Immature natural killer cell (primary cell): ENCODE data around the gene AKR1D1. TPM values are rescaled to one million over a fixed set of nuclear protein-coding genes. Genes with fewer than 3 reads are reported as not detected.
"Not testable (repeated sequence)": the region's sequence is repeated elsewhere in the genome, so short reads cannot be mapped to it uniquely, and the experiment has no call there.

Experiments used
- DNase-seq, 3 donors: peaks; one replicate each; pipeline ENCODE4 v3.0.0; 2022; ENCODE audit warnings: mixed read lengths in 1 of 3
- H3K27ac Mint-ChIP-seq, 6 donors: one replicate each; pipeline ENCODE4 v1.8.0; 2020; ENCODE audit warnings: mixed read lengths in 6 of 6, mild to moderate bottlenecking in 5 of 6, inconsistent platforms in 4 of 6, moderate library complexity in 3 of 6
- H3K27me3 Mint-ChIP-seq, 3 donors: one replicate each; pipeline ENCODE4 v1.8.0; 2020 to 2021; ENCODE audit warnings: low read depth in 3 of 3, mild to moderate bottlenecking in 3 of 3, mixed read lengths in 3 of 3, moderate library complexity in 3 of 3, inconsistent platforms in 1 of 3
- H3K36me3 Mint-ChIP-seq, 3 donors: one replicate each; pipeline ENCODE4 v1.8.0; 2020; ENCODE audit warnings: mixed read lengths in 3 of 3, inconsistent platforms in 2 of 3, mild to moderate bottlenecking in 2 of 3
- H3K4me1 Mint-ChIP-seq, 2 donors: one replicate each; pipeline ENCODE4 v1.8.0; 2020; ENCODE audit warnings: inconsistent platforms in 2 of 2, mild to moderate bottlenecking in 2 of 2, mixed read lengths in 2 of 2, moderate library complexity in 1 of 2
- H3K4me3 Mint-ChIP-seq, 5 donors: one replicate each; pipeline ENCODE4 v1.8.0; 2020; ENCODE audit warnings: mild to moderate bottlenecking in 5 of 5, mixed read lengths in 5 of 5, inconsistent platforms in 3 of 5, moderate library complexity in 3 of 5
- H3K9me3 Mint-ChIP-seq, 6 donors: one replicate each; pipeline ENCODE4 v1.8.0; 2020; ENCODE audit warnings: mild to moderate bottlenecking in 6 of 6, mixed read lengths in 6 of 6, inconsistent platforms in 4 of 6, moderate library complexity in 3 of 6
- polyA plus RNA-seq, 3 donors: library from polyadenylated mRNA; unstranded; fragments of 300-500 nt; fragmentation: Illumina TruSeq; gene quantifications; one replicate each; pipeline ENCODE4 v1.2.3, GENCODE V29; 2021

Gene AKR1D1
- not detected for polyA plus RNA-seq

GRCh38 chr7:138076196-138076595 is at the start of gene AKR1D1:
Gene AKR1D1, plus strand, starts transcription at chr7:138076459. Its CDS starts 60 bp downstream, at chr7:138076519.
- Mint-ChIP-seq H3K36me3 (no peaks in the 10 kb centered on the region), H3K4me1 (no peaks in the 10 kb centered on the region), H3K9me3 (peaks cover 0 to 2% (median under 1%) of the 10 kb centered on the region in 6 donors), H3K4me3 (no peak within 1 kb of the TSS), H3K27me3 (peaks cover 0 to 1% (median 0%) of the 10 kb centered on the region in 3 donors), H3K27ac (no peak within 1 kb of the TSS)
- DNase-seq, result no peak

GRCh38 chr7:138027100-138027499 is 49.2 kb upstream of the AKR1D1 start:
- no peak overlapping the region for H3K4me3 Mint-ChIP-seq
- peaks cover 0 to 9% of the 10 kb centered on the region in 2 donors for H3K4me1 Mint-ChIP-seq
- no peak overlapping the region for H3K27ac Mint-ChIP-seq
- peaks cover 0 to 6% (median 5%) of the 10 kb centered on the region in 3 donors for H3K27me3 Mint-ChIP-seq
- peaks cover 0 to 4% (median 0%) of the 10 kb centered on the region in 3 donors for H3K36me3 Mint-ChIP-seq
- H3K9me3 Mint-ChIP-seq, result no peaks in the 10 kb centered on the region
- no peak for DNase-seq

GRCh38 chr7:138029126-138029525 is 47.1 kb upstream of the AKR1D1 start:
- no peaks in the 10 kb centered on the region for H3K9me3 Mint-ChIP-seq
- H3K4me3 Mint-ChIP-seq, result no peak overlapping the region
- H3K27me3 Mint-ChIP-seq, result peaks cover 0 to 6% (median 5%) of the 10 kb centered on the region in 3 donors
- no peak overlapping the region for H3K27ac Mint-ChIP-seq
- no peak for DNase-seq
- H3K36me3 Mint-ChIP-seq, result peaks cover 0 to 4% (median 0%) of the 10 kb centered on the region in 3 donors
- H3K4me1 Mint-ChIP-seq, result peaks cover 0 to 2% of the 10 kb centered on the region in 2 donors

DNA sequence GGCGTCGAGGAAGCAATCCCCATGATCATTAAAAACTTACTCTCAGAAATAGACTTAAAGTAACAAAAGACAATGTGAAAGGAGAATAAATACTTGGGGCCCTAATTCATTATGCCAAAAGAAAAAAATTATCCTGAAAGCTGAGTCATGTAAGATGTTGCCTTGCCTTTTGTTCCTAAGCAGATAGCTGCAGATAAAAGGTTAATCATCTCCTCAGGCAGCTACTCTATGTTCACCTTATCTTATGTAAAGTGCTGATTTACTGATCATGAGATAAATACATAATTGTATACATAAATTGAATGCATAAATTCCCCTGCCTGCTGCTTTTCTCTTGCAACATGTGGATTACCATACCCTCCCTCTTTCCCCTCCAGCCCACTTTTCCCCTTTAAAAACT is 46.3 kb upstream of the AKR1D1 start:
- DNase-seq, result no peak
- H3K36me3 Mint-ChIP-seq, result peaks cover 0 to 4% (median 0%) of the 10 kb centered on the region in 3 donors
- peaks cover 0 to 6% (median 5%) of the 10 kb centered on the region in 3 donors for H3K27me3 Mint-ChIP-seq
- no peaks in the 10 kb centered on the region for H3K4me1 Mint-ChIP-seq
- H3K27ac Mint-ChIP-seq, result no peak overlapping the region
- peaks cover 0 to 2% (median 0%) of the 10 kb centered on the region in 6 donors for H3K9me3 Mint-ChIP-seq
- H3K4me3 Mint-ChIP-seq, result no peak overlapping the region

GRCh38 chr7:138030679-138031351 is 45.4 kb upstream of the AKR1D1 start:
- no peak for DNase-seq
- Mint-ChIP-seq H3K4me3 (no peak overlapping the region), H3K9me3 (peaks cover 0 to 3% (median 0%) of the 10 kb centered on the region in 6 donors), H3K36me3 (peaks cover 0 to 4% (median 0%) of the 10 kb centered on the region in 3 donors), H3K4me1 (no peaks in the 10 kb centered on the region), H3K27me3 (peaks cover 0 to 6% (median 5%) of the 10 kb centered on the region in 3 donors), H3K27ac (no peak overlapping the region)

- Mint-ChIP-seq H3K36me3 (no peaks in the 10 kb centered on the region), H3K27ac (no peak overlapping the region), H3K4me3 (no peak overlapping the region), H3K27me3 (peaks cover 2 to 10% (median 2%) of the 10 kb centered on the region in 3 donors), H3K4me1 (no peaks in the 10 kb centered on the region), H3K9me3 (peaks cover 0 to 5% (median under 1%) of the 10 kb centered on the region in 6 donors)
- DNase-seq, result no peak
Measured at GRCh38 chr7:138032186-138032585, 44.1 kb upstream of the AKR1D1 start.

DNA sequence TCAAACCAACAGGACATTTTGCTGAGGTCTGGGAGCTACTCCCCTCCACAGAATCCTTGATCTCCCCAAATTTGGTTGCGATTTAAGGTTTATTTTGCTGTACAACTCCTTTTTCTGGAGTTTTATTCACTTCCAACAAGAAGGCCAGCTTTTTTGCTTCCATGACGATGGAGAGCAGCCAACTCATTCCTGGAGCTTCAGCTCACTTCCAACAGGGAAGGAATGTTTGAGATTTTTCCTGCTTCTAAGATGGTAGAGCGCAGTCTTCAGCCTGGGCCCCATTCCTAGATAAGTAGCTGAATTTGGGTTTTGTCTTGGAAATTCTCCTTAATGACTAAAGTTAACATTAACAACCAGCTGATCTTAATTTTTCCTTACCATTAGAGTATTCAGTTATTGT is 43.5 kb upstream of the AKR1D1 start:
- Mint-ChIP-seq H3K36me3 (no peaks in the 10 kb centered on the region), H3K4me3 (no peak overlapping the region), H3K9me3 (peaks cover 0 to 5% (median under 1%) of the 10 kb centered on the region in 6 donors), H3K27me3 (peaks cover 1 to 8% (median 2%) of the 10 kb centered on the region in 3 donors), H3K27ac (no peak overlapping the region), H3K4me1 (no peaks in the 10 kb centered on the region)
- no peak for DNase-seq

GRCh38 chr7:138033241-138033640 is 43.0 kb upstream of the AKR1D1 start:
- Mint-ChIP-seq H3K36me3 (no peaks in the 10 kb centered on the region), H3K4me3 (no peak overlapping the region)

DNA sequence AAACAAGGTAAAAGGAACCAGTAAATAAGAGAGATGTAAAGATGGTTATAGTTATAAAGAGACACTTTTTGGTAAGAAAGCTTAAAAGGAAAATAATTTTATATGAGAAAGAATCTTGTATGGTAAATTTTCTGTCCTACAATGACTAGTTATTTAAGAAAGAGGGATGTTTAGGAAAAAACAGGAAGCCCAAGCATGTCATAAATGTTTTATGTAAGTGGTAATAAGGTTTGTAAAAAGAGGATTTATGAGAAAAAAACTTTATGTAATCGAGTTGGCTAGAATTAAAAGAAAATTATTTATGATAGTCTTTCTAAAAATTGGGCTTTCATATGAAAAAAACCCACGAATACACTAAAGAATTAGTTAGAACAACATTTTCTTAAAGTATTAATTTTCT is 40.1 kb upstream of the AKR1D1 start:
- peaks cover 2 to 22% (median 9%) of the 10 kb centered on the region in 3 donors for H3K27me3 Mint-ChIP-seq
- no peaks in the 10 kb centered on the region for H3K36me3 Mint-ChIP-seq
- H3K27ac Mint-ChIP-seq, result no peak overlapping the region
- H3K4me3 Mint-ChIP-seq, result no peak overlapping the region
- DNase-seq, result no peak
- H3K4me1 Mint-ChIP-seq, result no peaks in the 10 kb centered on the region
- H3K9me3 Mint-ChIP-seq, result peaks cover 0 to 5% (median under 1%) of the 10 kb centered on the region in 6 donors

More at GRCh38 chr7:138033241-138033640, 43.0 kb upstream of the AKR1D1 start:
- no peak for DNase-seq
- Mint-ChIP-seq H3K4me1 (no peaks in the 10 kb centered on the region), H3K9me3 (peaks cover 0 to 5% (median under 1%) of the 10 kb centered on the region in 6 donors), H3K27ac (no peak overlapping the region), H3K27me3 (peaks cover 1 to 6% (median 2%) of the 10 kb centered on the region in 3 donors)

GRCh38 chr7:138040063-138040462 is 36.2 kb upstream of the AKR1D1 start:
- not testable (repeated sequence) for H3K27ac Mint-ChIP-seq, H3K9me3 Mint-ChIP-seq, DNase-seq, H3K36me3 Mint-ChIP-seq, H3K4me1 Mint-ChIP-seq, H3K4me3 Mint-ChIP-seq
- peaks cover 2 to 22% (median 11%) of the 10 kb centered on the region in 3 donors for H3K27me3 Mint-ChIP-seq

- no peaks in the 10 kb centered on the region for H3K9me3 Mint-ChIP-seq
- DNase-seq, result no peak
- no peaks in the 10 kb centered on the region for H3K4me1 Mint-ChIP-seq
- H3K4me3 Mint-ChIP-seq, result no peak overlapping the region
- H3K27me3 Mint-ChIP-seq, result peaks cover 0 to 10% (median 4%) of the 10 kb centered on the region in 3 donors
- no peak overlapping the region for H3K27ac Mint-ChIP-seq
- H3K36me3 Mint-ChIP-seq, result no peaks in the 10 kb centered on the region
Measured at GRCh38 chr7:138044897-138045296, 31.4 kb upstream of the AKR1D1 start.

DNA sequence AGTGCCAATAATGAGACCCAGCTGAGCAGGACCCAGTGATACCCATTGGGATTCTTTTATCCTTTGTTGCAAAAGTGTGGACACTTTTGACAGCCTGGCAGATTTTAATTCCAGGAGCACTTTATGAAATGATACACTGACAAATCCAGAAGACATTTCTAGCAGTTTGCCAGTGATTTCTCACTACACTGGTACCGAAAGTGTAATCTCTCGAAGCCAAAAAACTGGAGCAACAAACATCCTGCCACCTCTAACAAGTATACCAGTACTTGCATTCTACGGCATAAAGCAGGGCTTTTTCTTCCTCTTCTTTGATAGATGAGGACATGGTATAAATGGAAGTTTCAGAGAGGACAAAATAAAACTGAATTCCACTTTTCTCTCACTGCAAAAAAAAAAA is 28.4 kb upstream of the AKR1D1 start:
- H3K36me3 Mint-ChIP-seq, result no peaks in the 10 kb centered on the region
- H3K27me3 Mint-ChIP-seq, result peaks cover 2 to 4% (median 3%) of the 10 kb centered on the region in 3 donors
- peaks cover 0 to 10% (median 0%) of the 10 kb centered on the region in 6 donors for H3K9me3 Mint-ChIP-seq
- no peak overlapping the region for H3K4me3 Mint-ChIP-seq
- DNase-seq, result no peak
- H3K27ac Mint-ChIP-seq, result no peak overlapping the region
- H3K4me1 Mint-ChIP-seq, result no peaks in the 10 kb centered on the region

GRCh38 chr7:138049505-138050116 is 26.6 kb upstream of the AKR1D1 start:
- no peaks in the 10 kb centered on the region for H3K36me3 Mint-ChIP-seq
- no peaks in the 10 kb centered on the region for H3K4me1 Mint-ChIP-seq
- no peak overlapping the region for H3K27ac Mint-ChIP-seq
- peaks cover 1 to 3% (median 2%) of the 10 kb centered on the region in 3 donors for H3K27me3 Mint-ChIP-seq
- no peak for DNase-seq
- peaks cover 0 to 10% (median 0%) of the 10 kb centered on the region in 6 donors for H3K9me3 Mint-ChIP-seq
- H3K4me3 Mint-ChIP-seq, result no peak overlapping the region

DNA sequence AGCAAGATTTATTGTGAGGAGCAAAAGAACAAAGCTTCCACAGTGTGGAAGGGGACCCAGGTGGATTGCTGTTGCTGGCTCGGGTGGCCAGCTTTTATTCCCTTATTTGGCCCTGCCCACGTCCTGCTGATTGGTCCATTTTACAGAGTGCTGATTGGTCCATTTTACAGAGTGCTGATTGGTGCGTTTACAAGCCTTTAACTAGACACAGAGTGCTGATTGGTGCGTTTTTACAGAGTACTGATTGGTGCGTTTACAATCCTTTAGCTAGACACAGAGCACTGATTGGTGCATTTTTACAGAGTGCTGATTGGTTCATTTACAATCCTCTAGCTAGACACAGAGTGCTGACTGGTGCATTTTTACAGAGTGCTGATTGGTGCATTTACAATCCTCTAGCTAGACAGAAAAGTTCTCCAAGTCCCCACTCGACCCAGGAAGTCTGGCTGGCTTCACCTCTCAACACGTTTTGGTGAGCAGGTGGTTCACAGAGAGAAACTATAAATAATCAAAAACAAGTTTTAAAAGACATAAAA is 24.5 kb upstream of the AKR1D1 start:
- not testable (repeated sequence) for H3K36me3 Mint-ChIP-seq, DNase-seq, H3K4me3 Mint-ChIP-seq, H3K27ac Mint-ChIP-seq, H3K4me1 Mint-ChIP-seq, H3K27me3 Mint-ChIP-seq
- peaks cover 0 to 10% (median 0%) of the 10 kb centered on the region in 6 donors for H3K9me3 Mint-ChIP-seq
